GM18858 (cell line): ENCODE data around the gene PLA2G4F.

ENCODE experiments used
- ATAC-seq: cut with Tn5 transposase; IDR thresholded peaks from one replicate; pipeline ENCODE4 v1.9.1; 2021; ENCODE audit not compliant: unreplicated experiment

Gene PLA2G4F, protein sequence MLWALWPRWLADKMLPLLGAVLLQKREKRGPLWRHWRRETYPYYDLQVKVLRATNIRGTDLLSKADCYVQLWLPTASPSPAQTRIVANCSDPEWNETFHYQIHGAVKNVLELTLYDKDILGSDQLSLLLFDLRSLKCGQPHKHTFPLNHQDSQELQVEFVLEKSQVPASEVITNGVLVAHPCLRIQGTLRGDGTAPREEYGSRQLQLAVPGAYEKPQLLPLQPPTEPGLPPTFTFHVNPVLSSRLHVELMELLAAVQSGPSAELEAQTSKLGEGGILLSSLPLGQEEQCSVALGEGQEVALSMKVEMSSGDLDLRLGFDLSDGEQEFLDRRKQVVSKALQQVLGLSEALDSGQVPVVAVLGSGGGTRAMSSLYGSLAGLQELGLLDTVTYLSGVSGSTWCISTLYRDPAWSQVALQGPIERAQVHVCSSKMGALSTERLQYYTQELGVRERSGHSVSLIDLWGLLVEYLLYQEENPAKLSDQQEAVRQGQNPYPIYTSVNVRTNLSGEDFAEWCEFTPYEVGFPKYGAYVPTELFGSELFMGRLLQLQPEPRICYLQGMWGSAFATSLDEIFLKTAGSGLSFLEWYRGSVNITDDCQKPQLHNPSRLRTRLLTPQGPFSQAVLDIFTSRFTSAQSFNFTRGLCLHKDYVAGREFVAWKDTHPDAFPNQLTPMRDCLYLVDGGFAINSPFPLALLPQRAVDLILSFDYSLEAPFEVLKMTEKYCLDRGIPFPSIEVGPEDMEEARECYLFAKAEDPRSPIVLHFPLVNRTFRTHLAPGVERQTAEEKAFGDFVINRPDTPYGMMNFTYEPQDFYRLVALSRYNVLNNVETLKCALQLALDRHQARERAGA

DNA sequence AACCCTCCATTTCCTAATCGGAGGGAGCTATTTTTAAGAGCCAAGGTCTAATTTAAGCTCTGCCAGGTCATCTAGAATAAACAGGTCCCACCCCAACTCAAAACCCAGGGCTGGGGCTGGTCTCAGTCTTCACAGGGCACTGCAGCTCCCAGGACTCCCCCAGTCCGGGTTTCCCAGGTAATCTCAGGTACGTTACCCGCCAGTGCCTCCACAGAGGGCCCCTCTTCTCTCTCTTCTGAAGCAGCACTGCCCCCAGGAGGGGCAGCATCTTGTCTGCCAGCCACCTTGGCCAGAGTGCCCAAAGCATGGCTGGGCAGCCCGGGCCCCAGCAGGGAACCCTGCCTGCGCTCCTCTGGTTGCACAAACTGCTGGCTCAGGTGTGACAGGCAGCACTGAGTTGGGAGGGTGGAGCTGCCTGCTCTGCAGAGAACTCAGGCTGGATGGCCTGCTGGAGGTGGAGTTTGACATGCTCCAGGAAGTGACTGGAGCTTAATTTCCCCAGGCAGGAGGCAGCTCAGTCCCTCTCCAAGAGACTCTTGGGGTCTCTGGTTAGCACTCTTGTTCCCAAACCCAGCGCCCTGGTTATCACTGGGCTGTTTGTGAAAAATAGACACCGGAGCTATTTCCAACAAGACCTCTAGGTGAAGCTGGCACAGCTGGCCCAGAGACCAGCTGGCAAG lies at the start of gene PLA2G4F:
Gene PLA2G4F, minus strand, starts transcription at position 394 of the 680 bp plus-strand sequence. Its CDS starts 87 bp downstream, at position 307.
- no peak for ATAC-seq

DNA sequence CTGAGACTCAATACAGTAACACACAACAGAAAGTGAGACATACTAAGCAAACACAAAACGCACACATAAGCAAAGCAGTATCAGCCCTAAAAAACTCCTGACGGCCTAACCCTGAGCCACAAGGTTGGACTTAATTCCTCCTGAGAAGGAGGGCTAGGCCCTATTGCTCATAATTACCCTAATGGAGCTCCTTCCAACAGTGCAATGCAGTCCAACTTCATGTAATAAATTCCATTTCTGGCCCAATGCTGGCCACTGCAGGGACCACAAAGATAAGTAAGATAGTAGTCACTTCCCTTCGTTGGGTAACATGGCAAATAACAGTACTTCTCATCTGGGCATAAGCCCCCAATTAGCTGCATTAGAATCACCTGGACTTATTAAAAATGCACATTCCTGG lies 47.5 kb upstream of the PLA2G4F start:
- no peak for ATAC-seq

DNA sequence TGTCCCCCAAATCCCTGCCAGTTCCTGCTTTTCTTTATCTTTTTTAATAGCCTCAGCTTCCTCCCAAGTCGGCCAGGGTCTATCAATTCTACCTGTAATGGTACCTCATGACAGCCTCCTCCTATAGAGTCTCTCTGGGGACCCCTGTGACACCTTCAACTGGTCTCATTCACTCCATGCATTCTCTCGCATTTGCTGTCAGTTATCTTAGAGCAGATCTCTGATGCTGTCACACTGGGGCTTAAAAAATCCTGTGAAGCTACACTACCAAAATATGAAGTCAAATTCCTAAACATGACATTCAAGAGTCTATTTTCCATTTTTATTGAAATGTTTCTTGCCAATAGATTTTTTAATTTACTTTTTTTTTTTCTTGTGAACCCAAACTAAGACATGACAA lies 46.2 kb upstream of the PLA2G4F start:
- no peak for ATAC-seq

DNA sequence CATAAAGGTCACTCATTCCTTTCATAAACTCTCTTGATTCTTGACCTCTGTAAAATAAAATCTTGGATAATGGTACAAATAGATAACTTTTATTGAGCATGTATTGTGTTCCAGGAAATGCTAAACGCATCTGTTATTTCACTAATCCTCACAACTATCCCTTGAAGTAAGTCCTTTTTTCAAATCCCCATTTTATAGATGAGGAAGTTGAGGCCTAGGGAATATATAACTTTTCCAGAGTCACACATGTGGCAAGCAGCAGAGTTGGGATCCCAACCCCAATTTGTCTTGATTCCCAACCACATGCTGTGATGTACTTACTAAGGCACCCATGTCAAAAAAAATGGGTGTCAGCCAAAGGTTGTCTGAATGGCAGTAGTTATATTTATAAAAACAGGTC lies 45.4 kb upstream of the PLA2G4F start:
- no peak for ATAC-seq

DNA sequence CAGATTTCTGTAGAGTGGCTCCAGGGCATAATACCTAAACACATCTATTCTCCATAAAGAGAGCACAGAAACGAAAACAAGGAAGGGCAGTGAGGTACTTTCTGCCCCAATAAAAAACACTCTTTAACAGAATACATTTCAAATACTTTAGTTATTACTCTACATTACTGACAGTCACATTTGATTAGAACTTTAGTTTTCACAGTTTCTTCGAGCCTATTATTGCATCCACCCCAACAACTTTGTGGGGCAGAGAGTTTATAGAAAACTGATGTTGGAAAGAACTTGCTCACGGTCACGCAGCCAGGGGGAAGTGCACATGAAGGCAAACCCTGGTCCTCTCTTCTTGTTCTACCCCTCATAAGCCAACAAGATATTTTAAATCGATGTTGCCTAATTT lies 42.7 kb upstream of the PLA2G4F start:
- ATAC-seq = no peak

DNA sequence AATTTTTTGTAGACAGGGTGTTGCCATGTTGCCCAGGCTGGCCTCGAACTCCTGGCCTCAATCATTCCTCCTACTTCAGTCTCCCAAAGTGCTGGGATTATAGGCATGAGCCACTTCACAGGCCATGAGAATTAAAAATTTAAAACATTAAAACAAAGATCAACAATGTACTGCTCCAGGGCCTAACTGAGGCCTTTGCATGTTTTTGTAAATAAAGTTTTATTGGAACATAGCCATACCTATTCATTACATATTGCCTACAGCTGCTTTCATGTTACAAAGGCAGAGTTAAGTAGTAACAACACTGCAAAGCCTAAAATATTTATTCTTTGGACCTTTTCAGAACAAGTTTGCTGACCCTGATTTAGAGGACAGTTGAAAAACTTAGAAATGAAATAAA lies 42.1 kb upstream of the PLA2G4F start:
- no peak for ATAC-seq

DNA sequence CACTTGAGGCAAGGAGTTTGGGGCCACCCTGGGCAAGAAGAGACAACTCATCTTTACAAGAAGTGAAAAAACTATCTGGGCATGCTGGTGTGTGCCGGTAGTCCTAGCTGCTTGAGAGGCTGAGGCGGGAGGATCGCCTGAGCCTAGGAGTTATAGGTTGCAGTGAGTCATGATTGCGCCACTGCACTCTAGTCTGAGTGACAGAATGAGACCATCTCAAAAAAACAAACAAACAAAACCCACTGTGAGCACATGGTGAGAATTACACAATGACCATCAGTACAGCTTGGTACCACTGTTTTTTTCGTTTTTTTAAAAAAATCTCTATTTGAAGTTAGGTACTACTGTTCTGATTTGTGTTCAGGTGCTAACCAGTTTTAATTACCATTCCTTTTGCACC lies 38.1 kb upstream of the PLA2G4F start:
- ATAC-seq = no peak

DNA sequence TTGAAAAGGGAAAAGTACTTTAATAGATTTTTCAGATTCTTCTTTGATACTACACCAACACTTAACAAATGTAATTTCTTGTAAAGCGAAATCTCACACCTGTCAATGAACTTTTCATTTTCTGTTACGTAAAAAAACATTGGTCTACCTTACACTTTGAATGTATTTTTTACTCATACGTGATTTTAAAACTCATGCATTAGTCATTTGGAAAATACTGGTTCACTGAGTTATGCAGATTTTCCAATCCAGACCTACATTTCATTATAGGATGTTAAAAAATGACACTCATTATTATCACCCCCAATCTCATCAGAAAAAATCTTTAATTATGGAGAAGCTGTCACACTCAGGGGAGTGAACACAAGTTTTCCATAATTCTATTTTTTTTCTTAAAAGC lies 36.9 kb upstream of the PLA2G4F start:
- no peak for ATAC-seq

DNA sequence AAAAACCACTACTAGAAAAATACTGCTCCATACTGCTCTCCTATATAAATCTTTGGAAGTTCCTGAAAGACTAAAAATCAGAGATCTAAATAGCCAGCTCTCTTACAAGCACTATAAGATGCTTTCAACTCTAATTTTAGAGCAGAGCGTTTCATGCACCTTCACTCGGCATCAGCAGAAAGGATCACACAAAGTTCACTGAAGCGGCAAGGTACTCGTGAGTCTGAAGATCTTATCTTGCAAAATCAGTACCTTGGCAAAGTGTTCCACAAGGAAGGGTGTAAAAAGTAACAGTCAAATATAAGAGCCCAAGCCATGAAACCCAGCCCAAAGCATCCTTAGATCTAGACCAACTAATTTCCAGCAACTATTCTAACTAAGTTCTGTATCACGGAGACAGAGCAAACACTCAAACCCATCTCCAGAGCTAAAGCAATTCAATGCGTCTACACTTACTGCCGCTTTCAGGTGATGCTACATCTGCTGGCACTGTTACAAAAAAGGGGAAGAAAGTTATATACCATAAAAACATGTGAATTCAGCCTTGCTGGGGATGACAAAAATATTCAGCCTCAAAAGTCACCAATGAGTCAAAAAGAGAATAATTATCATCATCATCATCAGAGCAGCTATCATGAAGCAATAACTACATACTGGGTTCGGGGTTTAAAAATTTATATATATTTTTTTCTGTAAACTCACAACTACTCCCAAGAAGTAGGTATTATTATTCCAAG lies 35.3 kb upstream of the PLA2G4F start:
- ATAC-seq = no peak

DNA sequence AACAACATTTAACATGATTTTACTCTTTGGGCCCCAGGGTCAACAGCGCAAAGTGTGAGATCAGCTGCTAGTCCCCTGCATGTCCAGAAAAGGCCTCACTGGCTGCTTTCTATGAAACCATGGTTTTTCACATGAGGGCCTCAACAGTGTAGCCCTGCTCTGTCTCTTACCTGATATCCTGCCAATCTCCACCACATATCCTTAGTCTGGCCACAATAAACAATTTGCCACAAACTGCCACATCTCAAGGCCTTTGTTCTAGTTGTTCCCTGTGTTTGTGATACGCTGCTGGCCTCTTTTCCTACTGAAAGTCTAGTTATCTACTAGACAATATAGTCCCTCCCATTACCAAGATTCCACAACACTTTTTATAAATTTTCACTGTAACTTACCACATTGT lies 33.9 kb upstream of the PLA2G4F start:
- ATAC-seq = no peak

DNA sequence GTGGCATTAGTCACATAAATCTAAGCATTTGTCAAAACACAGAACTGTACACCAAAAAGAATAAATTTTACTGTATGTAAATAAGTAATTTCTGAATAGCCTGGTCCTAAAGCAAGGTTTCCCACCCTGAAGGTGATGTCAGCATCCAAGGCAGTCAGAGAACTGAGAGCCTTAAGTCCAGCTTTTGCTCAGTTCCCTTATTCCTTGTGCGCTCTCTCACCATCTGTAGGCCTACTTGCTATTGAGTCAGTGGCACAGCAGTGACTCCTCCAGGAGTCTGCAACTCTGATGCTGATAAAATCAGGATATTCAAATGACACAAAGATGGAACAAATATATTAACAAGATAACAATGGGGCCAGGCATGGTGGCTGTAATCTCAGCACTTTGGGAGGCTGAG lies 29.4 kb upstream of the PLA2G4F start:
- no peak for ATAC-seq

DNA sequence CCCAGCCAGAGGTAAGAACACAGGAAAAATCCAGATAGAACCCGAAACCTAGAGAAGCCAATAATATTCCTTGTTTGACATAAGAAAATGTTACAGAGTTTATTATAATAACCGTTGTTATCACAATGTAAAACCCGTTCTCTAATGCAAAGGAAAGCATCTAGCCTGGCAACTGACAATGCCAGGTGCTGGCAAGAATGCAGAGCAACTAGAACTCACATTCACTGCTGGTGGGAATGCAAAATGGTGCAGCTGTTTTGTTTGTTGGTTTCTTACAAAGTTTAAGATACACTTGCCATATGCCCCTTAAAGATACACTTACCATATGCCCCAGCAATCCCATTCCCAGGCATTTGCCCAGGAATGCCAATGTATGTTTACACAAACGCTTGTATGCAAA lies 28.3 kb upstream of the PLA2G4F start:
- no peak for ATAC-seq

DNA sequence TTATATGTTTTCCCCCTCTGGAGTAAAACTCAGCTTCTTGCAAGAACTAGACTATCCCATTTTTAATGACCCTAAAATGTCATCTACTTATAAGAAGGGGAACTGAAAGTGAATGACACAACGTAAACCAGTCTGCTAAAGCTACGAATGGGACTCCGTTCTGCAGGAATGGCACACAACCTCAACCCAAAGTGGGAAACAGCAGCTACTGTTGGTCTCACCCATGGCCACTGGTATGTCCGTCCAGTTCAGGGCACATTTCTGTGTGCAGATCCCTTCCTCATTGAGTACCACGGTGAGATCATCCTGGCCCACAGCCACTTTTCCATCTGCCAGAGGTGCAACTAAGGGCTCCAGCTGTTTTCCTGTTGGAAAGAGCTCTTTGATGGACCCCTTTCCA lies 27.9 kb upstream of the PLA2G4F start:
- no peak for ATAC-seq

DNA sequence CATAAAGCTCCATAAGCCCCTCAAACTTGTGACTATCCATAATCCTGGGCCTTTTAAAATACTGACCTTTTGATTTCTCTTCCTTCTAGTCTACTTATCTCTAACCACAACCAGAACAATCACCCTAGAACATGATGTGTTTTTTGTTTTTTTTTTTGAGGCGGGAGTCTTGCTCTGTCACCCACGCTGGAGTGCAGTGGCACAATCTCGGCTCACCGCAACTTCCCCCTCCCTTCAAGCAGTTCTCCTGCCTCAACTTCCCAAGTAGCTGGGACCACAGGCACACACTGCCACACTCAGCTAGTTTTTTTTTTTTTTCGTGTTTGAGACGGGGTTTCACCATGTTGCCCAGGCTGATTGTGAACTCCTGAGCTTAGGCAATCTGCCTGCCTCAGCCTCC lies 26.5 kb upstream of the PLA2G4F start:
- ATAC-seq = no peak

DNA sequence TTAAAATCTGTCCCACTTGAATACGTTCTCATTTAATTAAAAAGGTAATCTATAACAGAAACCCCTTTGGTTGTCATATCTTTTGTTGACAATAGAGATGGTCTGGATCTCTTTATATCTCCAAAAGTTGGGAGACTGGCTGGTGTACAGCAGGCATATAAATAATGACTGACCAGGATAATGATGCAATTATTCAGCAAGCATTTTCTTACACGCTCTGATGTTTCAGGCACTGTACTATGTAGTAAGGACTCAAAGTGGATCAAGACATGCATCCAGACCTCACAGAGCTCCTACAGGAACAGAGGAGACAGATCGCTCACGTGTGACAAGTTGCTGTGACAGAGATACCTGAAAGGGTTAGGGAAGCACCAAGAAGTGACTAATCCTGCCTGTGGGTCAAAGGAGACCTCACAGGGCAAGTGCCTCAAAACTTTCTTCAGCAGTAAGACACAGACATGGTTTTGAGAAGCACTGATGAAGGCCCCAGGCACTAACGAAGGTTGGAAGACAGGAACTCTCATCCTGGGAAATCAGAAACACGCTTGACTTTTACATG lies 26.0 kb upstream of the PLA2G4F start:
- ATAC-seq = no peak

DNA sequence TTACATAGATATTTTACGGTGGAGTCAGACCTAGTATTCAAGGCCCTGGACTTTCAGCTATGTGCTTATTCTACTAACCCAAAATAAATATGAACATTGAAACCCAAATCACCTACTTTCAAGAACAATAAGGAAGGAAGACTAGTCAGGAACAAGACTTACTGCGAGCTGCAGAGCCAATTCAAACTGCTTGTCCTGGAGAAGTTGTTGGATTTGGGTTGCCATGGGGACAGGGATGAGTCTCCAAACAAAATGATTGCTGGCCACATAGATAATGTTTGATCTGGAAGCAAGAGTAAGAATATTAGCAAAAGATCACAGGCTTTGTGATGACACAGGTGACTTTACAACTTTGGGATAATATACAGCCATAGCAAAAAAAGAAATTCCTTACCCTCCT lies 21.6 kb upstream of the PLA2G4F start:
- no peak for ATAC-seq

DNA sequence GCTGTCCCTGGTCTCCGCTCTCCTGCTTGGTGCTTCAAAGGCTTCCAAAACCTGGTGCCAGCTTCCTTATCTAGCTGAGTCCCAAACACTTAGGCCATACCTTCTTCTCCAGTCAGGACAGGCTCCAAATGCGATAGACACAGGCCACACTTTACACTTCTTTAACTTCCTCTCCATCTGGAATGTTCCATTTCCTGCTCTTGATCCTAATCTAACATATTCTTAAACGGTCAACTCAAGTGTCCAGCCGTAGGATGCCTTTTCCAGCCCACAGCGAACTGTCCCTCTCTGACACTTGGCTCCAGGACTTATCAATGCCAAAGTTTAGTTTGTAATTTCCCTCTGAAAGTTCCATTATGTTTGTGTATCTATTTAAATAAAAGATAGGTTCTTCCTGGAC lies 19.2 kb upstream of the PLA2G4F start:
- ATAC-seq = no peak

DNA sequence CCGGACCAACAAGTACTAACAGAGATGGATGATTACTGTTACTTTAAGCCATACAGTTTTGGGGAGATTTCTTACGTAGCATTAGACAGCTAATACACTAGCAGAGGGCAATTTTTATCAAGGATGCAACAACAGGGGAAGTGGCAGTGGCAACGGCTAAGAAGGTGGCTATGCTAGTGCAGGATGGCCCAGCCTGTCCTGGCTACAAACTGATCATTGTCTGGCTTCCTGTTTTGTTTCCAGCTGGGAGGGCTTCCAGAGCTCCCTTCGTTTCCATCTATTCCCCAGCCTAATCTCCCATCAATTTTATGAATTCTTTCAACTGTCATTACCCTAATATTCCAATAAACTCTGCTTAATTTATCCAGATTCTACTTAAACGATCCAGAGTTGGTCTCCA lies 16.0 kb upstream of the PLA2G4F start:
- ATAC-seq = no peak

DNA sequence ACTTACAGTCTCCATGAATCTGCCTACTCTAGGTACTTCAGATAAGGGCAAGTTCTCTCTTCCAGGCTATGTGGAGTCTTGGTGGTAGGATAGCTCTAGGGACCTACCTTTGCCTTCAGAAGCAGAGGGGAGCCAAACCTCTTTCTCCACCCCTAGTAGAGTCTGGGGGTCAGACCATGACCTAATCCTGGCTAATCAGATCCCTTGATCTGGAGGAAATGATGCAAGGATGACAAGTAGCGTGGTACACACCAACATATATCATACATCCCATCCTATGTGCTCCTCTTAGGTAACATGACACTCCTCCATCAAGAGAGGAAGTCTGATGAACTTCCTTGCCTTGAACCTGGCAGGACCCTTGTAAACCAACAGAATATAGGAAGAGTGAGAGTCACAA lies 15.4 kb upstream of the PLA2G4F start:
- ATAC-seq = no peak

DNA sequence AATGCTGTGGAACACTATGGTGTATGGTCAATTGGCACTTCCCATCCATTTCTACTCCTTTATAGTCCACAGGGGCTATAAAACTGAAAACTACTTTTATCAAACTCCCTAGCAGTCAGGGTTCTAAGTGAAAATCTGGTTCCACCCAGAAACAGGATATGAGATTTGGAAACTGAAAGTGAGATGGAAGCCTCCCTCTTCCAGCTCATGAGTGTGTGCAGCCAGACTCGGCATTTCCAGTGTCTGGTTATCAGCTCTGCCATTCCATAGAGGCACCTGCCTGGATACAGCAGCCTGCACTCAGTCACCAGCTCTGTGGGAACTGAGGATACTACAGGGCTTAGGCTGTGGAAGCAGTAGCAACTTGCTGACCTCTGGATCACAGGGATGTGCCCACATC lies 14.7 kb upstream of the PLA2G4F start:
- no peak for ATAC-seq
